DND-41 (cell line): Measurements from ENCODE around the gene DDX3X.
"Not testable (repeated sequence)": the region's sequence is repeated elsewhere in the genome, so short reads cannot be mapped to it uniquely, and the experiment has no call there.

Experiments
- ATAC-seq: fragments of 200-7000 bp; cut with Tn5 transposase; 3 replicates; pipeline ENCODE4 v1.9.1; 2021; ENCODE audit warnings: low read depth; ENCODE audit not compliant: insufficient read depth
- DNase-seq: peaks from one replicate; pipeline ENCODE4 v3.0.0-alpha.2; 2020
- H2AFZ ChIP-seq: 2 replicates; pipeline ENCODE4 v1.6.0; 2012; ENCODE audit warnings: low read depth, low read length
- H3K27ac ChIP-seq: 2 replicates; pipeline ENCODE4 v1.5.1; 2012; ENCODE audit warnings: low read length, inconsistent platforms
- H3K27me3 ChIP-seq: fragments of 200-600 bp; sonication (generic); 2 replicates; pipeline ENCODE4 v1.6.0; 2012; ENCODE audit warnings: low read length, mild to moderate bottlenecking, inconsistent platforms; ENCODE audit not compliant: insufficient read depth, poor library complexity
- H3K36me3 ChIP-seq: 2 replicates; pipeline ENCODE4 v1.5.1; 2012; ENCODE audit warnings: low read length, inconsistent platforms; ENCODE audit not compliant: insufficient read depth
- H3K4me1 ChIP-seq: 2 replicates; pipeline ENCODE4 v1.5.1; 2012; ENCODE audit warnings: mild to moderate bottlenecking, low read length; ENCODE audit not compliant: insufficient read depth
- H3K4me2 ChIP-seq: 2 replicates; pipeline ENCODE4 v1.6.0; 2012; ENCODE audit warnings: mild to moderate bottlenecking, moderate library complexity, low read length, inconsistent platforms; ENCODE audit not compliant: insufficient read depth
- H3K4me3 ChIP-seq, 2 experiments: fragments of 200-600 bp in 1 of 2; shearing (Covaris generic) in 1 of 2; 2 replicates each; pipeline ENCODE4 v1.5.1; 2012 to 2016; ENCODE audit warnings: inconsistent platforms in 2 of 2, low read length in 2 of 2, mild to moderate bottlenecking in 2 of 2, low read depth in 1 of 2, moderate library complexity in 1 of 2
- H3K79me2 ChIP-seq: 2 replicates; pipeline ENCODE4 v1.6.0; 2012; ENCODE audit warnings: low read length, inconsistent platforms; ENCODE audit not compliant: insufficient read depth
- H3K9ac ChIP-seq: 2 replicates; pipeline ENCODE4 v1.6.0; 2012; ENCODE audit warnings: low read depth, mild to moderate bottlenecking, inconsistent platforms, low read length, moderate library complexity
- H3K9me3 ChIP-seq: 2 replicates; pipeline ENCODE4 v1.5.1; 2012; ENCODE audit warnings: low read length, moderate library complexity, mild to moderate bottlenecking, inconsistent platforms; ENCODE audit not compliant: insufficient read depth, severe bottlenecking
- H4K20me1 ChIP-seq: 2 replicates; pipeline ENCODE4 v1.6.0; 2012; ENCODE audit warnings: low read length; ENCODE audit not compliant: insufficient read depth
- CTCF ChIP-seq: IDR thresholded peaks from 2 replicates; pipeline ENCODE4 v1.5.1; 2012; ENCODE audit warnings: borderline replicate concordance, low read length, moderate library complexity, mild to moderate bottlenecking; ENCODE audit not compliant: poor library complexity, severe bottlenecking; ENCODE audit errors: extremely low read depth
- EZH2 ChIP-seq: IDR thresholded peaks from 3 replicates; pipeline ENCODE4 v1.6.1; 2012; ENCODE audit warnings: borderline replicate concordance, low read depth, mild to moderate bottlenecking, moderate library complexity, low read length, inconsistent platforms; ENCODE audit not compliant: severe bottlenecking

Gene DDX3X

DNA sequence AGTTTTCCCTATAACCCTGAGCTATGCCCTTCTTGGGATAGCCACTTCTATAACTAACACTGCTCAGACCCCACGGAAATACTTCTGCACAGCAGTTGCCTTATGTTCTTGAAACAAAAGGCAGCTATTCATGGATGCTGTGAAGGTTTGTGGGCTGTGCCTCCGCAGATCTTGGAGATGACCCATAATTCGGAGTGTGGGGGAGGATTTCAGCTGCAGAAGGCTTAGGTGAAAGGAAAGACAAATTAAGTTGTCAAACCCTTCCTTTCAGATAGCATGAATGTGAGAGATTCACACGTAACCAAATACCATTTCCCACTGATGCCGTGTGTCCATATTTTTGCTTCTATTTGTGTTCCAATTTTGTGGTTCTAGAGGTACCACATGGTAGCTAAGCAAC, 75.0 kb downstream of the DDX3X start:
- no peaks in the 10 kb centered on the region for H3K79me2 ChIP-seq
- TF ChIP-seq CTCF = no peak
- no peak for TF ChIP-seq EZH2
- no peaks in the 10 kb centered on the region for H3K9me3 ChIP-seq
- no peaks in the 10 kb centered on the region for H4K20me1 ChIP-seq
- H3K9ac ChIP-seq = no peak overlapping the region
- no peak overlapping the region for H2AFZ ChIP-seq
- H3K27ac ChIP-seq = no peak overlapping the region
- H3K36me3 ChIP-seq = no peaks in the 10 kb centered on the region
- ATAC-seq = no peak
- no peaks in the 10 kb centered on the region for H3K27me3 ChIP-seq
- no peak for DNase-seq
- H3K4me3 ChIP-seq = no peak overlapping the region
- H3K4me2 ChIP-seq = no peak overlapping the region
- no peaks in the 10 kb centered on the region for H3K4me1 ChIP-seq

DNA sequence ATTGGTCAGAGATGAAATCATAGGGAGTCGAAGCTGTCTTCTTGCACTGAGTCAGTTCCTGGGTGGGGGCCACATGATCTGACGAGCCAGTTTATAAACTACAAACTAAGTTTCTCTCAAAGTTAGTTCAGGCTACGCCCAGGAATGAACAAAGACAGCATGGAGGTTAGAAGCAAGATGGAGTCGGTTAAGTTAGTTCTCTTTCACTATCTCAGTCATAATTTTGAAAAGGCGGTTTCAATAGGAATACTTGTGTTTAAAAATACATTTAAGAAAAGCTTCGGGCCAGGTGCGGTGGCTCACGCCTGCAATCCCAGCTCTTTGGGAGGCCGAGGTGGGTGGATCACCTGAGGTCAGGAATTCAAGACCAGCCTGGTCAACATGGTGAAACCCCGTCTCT, 77.3 kb downstream of the DDX3X start:
- not testable (repeated sequence) for H3K4me2 ChIP-seq, H3K36me3 ChIP-seq, H3K79me2 ChIP-seq, H3K27me3 ChIP-seq, H3K9me3 ChIP-seq, H4K20me1 ChIP-seq, H3K9ac ChIP-seq, H2AFZ ChIP-seq, DNase-seq, H3K4me3 ChIP-seq, H3K27ac ChIP-seq, H3K4me1 ChIP-seq, ATAC-seq

- no peak overlapping the region for H3K27ac ChIP-seq
- H3K4me2 ChIP-seq = no peak overlapping the region
- H3K79me2 ChIP-seq = no peaks in the 10 kb centered on the region
- no peaks in the 10 kb centered on the region for H3K4me1 ChIP-seq
- TF ChIP-seq EZH2 = no peak
- no peak for TF ChIP-seq CTCF
- H2AFZ ChIP-seq = no peak overlapping the region
- DNase-seq (no peak), ATAC-seq (no peak)
- H3K27me3 ChIP-seq = no peaks in the 10 kb centered on the region
- no peaks in the 10 kb centered on the region for H3K9me3 ChIP-seq
- no peaks in the 10 kb centered on the region for H4K20me1 ChIP-seq
- H3K9ac ChIP-seq = no peak overlapping the region
- H3K36me3 ChIP-seq = no peaks in the 10 kb centered on the region
- no peak overlapping the region for H3K4me3 ChIP-seq
Measured at GRCh38 chrX:41412261-41413081, 78.5 kb downstream of the DDX3X start.
